M059J (cell line): ENCODE data around the gene CLDN19. TPM values are rescaled to one million over a fixed set of nuclear protein-coding genes. Genes with fewer than 3 reads are reported as not detected.

ENCODE experiments used
- DNase-seq: peaks from one replicate; pipeline ENCODE4 v3.0.0-alpha.2; 2012; ENCODE audit warnings: low read depth
- total RNA-seq: library from RNA; depleted of rRNA; stranded (reverse); fragments of >200 nt; shearing (Covaris generic); gene quantifications from 2 replicates; pipeline ENCODE4 v1.2.3, GENCODE V29; 2014; rRNA removed

The CLDN19 gene
- total RNA-seq = not detected in 2 replicates

DNA sequence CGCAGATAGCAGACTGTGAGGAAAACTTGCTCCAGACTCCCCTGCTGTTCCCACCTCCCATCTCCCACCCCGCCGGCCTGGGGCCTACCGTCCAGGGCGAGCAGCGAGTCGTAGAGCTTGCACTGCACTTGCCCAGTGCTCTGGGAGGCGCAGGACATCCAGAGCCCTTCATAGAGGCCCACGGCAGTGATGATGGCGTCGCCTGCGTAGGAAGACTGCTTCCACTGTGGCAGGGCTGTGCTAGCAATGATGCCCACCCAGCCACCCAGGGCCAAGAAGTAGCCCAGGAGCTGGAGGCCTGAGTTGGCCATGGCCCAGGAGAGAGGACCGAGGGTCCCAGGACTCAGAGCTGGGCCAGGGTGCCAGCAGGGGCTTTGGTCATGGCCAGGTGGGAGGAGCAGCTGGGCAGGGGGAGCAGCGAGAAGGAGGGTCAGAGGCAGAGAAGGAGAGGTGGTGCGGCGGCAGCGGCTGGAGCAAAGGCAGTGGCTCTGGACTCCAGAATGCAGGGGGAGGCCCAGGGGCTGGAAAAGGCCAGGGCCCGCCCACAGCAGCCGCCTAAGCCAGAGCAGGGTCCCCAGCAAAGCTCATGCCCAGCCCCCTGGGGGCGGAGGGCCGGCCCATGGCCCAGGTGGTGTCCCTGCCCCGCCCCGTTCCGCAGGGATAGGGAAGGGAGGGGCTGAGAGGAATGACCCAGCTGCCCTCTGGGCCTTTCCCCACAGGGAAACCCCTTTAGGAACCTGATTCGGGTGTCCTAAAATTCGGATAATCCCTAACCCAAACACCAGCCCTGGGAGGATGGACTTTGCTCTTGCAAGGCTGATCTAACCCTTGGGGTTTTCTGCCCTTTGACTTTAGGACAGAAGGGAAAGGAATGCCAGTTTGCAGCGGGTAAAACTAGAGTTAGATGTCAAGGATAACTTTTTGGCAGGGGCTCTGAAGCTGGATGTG, at the start of gene CLDN19:
CLDN19 (minus strand) TSS at position 484 of the 948 bp plus-strand sequence; CDS start at position 311, 173 bp downstream.
- no peak for DNase-seq

DNA sequence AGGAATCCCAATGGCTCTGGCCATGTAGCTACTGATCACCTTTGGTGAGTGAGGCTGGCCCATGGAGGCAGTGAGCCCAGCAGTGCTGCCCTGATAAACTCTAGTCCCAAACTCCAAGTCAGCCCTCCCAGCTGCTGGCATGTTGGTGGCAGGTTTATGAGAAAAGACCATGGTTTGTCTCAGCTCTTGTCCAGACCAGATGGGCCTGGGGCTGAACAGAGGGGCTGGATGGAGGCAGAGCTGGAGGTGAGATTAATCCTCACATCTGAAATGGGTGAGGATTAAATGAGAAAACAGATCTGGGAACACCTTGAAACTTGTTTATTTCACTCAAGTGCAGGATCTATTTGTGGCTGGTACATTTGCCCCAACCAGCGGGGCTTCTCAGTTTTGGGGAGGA, 48.0 kb upstream of the CLDN19 start:
- no peak for DNase-seq

DNA sequence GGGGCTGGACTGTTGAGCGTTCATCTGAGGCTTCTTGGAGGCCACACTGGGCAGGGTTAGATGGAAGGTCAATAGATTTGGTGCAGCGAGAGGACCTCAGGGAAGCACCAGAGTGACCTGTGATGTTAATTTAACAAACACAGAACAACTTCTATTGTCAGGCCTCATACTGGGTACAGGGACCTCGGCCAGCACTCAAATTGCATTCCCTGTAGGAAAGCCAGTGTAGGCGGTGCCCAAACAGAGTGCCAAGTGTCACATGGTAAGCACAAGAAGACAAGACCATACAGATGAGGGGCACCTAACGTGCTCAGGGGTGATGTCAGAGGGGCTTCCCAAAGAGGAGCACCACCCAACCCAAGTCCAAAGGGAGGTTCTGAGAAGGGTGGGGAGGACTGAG, 46.1 kb upstream of the CLDN19 start:
- DNase-seq = no peak

- DNase-seq = no peak
Observed at GRCh38 chr1:42784946-42785693, 45.1 kb upstream of the CLDN19 start, which contains the start of gene TMEM269. Gene TMEM269, plus strand, starts transcription at chr1:42784991. Its CDS starts 4,903 bp downstream, at chr1:42789894.

- DNase-seq = no peak
Observed at GRCh38 chr1:42784547-42784945, 44.5 kb upstream of the CLDN19 start.

GRCh38 chr1:42783092-42783491, 43.1 kb upstream of the CLDN19 start:
- no peak for DNase-seq

- DNase-seq = no peak
Observed at GRCh38 chr1:42780176-42780575, 40.1 kb upstream of the CLDN19 start.

DNA sequence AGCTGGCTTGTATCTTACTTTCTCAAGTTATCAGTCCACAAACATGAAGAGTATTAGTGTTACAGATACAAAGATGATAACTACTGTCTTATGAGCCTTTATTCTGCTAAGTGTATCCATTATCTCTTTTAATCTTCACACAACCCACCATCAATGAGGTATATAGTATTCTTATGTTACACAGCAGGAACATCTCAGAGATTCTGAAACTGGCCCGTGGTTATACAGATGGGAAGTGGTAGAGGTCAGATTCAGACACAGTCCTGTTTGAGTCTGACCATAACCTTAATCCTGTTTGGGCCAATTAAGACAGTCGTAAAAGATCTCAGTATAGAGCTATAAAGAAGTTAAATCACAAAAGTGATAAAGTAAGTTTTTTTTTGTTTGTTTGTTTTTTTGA, 39.7 kb upstream of the CLDN19 start:
- DNase-seq = no peak

DNA sequence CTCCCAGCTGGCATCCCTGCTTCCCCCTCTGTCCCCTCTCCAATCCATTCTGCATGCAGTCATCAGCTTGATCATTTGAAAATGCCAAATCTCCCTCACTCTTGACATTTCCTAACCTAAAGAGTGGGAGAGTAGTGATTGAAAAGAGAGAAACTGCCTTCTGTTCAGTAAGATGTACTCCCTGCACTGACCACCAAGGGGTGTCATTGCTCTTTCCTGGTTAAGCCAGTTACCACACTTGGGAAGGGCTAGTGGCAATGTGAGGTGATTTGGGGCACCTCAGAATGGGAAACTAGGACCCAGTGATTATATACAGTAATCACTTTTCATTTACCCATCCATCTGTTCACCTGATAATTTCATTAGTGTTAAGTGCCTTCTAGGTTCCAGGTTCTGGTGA, 37.8 kb upstream of the CLDN19 start:
- DNase-seq = peak; percentile 34

DNA sequence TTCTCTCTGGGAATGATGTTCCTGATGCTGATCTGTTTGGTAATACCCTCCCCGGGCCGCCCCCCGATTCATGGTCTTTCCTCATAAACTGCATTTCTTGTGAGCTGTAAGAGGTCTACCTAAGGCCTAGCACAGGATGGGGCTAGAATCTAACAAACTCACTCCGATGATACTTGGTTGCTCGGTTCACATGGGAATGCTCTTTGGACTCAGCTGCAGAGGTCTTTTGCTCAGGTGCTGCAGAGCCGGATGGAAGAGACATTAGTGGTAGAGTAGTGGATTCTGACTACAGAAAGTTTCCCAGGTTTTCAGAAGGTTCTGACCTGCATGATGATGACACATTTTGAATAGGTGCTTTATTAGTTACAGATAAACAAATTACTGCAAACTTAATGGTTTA, 36.5 kb upstream of the CLDN19 start:
- DNase-seq = no peak

- no peak for DNase-seq
Observed at GRCh38 chr1:42774928-42775526, 35.0 kb upstream of the CLDN19 start.

- DNase-seq = no peak
Observed at GRCh38 chr1:42773420-42773819, 33.4 kb upstream of the CLDN19 start.

DNA sequence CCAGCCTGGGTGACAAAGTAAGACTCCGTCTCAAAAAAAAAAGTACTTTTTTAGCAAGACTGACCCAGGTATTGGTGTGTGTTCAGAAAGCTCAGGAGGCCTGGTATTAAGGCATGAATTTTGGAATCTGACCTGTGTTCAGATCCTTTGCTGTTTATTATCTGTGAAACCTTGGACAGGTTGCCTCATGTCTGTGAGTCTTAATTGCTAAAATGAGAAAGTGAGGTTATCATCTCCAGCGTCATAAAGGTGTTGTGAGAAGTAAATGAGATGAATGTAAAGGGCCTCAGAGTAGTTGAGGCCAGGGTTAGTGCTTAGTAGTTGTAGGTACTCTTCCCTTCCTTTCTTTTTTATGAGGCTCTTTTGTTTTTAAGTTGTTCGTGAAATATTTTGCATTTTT, 29.8 kb upstream of the CLDN19 start:
- no peak for DNase-seq

DNA sequence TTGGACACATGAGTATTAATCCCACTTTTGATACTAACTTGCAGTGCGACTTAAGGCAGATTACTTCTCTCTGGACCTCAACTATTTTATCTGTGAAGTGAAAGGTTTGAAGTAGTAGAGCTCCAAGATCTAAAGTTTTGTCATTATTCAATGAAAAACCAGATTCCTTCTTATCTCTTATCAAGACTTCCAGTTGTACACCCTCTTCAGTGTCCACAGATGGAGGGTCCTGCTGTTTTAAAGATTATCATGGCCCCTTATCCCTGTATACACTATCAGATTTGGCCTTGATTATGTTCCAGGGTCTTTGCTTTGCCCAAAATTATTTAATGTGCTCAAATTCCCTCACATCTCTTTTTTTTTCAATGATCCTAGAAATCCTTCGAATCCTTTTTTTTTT, 28.1 kb upstream of the CLDN19 start:
- DNase-seq = no peak

GRCh38 chr1:42767510-42768000, 27.5 kb upstream of the CLDN19 start:
- DNase-seq = no peak

DNA sequence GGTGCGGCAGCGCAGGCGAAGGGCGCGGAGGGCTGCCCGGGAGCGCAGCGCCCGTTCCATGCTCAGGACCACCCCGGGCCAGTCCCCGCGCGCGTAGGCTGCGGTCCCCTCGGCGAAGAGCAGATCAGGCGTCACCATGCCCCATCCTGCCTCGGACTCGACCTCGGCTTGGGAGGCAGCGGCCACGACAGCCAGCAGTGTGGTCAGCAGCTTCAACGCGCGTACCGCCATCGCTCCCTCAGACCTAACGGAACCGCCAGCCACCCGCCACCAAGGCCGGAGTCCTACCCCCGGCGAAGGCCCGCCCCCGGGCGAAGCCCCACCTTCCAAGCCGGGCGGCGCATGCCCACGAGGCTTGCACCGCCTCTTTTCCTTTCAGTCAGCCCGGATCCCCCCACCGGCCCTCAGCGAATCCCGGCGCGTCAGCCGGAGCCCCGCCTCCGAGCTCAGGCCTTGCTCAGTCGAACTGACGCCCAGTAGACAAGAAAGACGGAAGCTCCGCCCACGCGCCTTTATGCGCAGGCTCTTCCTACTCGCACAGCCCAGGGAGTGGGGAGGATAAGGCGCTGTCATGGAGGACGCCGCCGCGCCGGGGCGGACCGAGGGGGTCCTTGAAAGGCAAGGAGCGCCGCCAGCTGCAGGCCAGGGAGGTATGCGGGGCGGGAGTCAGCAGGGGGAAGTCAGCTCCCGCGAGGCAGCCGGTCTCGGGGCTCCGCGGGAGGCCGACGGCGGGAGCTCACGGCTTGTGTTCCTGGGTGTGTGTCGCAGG, 26.9 kb upstream of the CLDN19 start, which contains the start of the genes C1orf50 and P3H1:
C1orf50 (plus strand) TSS at position 509 of the 769 bp plus-strand sequence; CDS start at position 572, 63 bp downstream.
P3H1 (minus strand) TSS at position 288 of the 769 bp plus-strand sequence; CDS start at position 231, 57 bp downstream.
- DNase-seq = peak; percentile 99

DNA sequence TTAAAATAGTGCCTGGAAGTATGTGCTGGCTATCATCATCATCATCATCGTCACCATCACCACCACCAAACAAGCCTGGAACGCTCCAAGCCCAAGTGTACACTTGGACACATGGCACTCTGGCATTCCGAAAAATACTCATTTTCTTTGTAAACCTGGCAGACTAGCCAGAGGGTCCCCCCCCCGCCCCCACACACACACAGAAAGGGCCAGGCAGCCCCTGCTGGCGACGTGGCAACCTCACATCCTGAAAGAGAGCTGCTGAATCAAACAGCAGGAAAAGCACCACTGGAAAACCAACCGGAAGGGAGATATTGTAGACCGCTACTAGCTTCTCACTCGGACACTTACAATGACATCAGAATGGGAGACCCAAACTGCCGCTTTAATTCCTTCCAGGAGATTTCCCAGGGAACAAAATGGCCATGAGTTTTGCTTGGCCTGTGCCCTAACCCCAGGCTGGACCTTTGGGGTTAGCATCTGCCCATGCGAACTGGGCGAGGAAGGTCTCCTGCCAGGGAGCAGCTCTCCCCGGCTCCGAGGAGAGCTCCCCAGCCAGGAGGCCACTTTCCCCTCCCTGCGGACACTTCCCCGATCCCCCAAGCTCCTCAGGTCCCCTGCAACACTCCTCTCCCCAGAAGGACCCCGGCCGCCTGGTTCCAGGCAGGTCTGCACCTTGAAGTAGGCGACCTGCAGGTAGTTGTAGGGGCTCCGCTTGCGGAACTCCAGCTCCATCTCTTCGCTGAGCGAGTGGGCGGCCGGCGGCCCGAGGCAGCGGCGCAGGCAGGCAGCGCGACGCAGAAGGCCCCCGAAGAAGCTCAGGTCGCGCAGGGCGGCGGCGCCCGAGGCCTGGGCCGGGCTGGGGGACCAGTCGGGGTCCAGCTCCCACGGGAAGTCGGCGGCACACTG, 26.1 kb upstream of the CLDN19 start:
- peak; percentile 86 for DNase-seq

DNA sequence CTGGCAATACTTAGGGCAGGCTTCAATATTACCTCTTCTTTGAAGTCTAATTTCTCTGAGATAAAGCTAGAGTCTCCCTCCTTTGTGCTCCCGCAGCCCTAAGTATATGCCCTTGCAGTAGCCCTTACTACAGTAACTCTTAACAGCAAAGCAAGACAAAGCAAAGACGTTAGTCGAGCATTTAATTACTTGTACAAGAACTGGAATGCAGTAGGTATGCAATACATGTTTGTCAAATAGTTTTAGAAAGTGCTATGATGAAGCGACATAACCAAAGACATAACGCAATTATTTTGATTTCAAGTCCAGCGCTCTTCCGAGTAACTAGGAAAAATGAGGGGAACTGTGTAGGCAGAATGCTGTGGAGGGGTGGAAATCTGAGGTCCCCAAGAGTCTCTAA, 25.2 kb upstream of the CLDN19 start:
- no peak for DNase-seq

DNA sequence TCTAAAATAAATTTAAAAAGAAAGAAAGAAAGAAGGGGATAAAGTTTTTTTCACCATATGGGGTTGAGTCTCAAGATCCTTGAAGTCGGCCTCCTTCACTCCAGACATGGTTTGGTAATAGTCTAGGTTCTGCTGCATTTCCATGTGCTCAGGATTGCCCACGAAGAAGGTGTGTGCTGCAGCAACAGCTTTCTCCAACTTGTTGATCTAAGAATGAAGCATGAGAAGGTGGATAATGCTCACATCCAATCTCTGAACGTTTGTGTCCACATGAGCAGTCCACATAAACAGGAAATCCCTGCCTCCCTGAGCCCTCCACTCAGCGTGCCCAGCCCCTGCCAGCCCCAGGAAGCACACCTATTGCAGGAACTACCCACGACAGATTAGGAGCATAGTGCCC, 22.2 kb upstream of the CLDN19 start:
- no peak for DNase-seq

DNA sequence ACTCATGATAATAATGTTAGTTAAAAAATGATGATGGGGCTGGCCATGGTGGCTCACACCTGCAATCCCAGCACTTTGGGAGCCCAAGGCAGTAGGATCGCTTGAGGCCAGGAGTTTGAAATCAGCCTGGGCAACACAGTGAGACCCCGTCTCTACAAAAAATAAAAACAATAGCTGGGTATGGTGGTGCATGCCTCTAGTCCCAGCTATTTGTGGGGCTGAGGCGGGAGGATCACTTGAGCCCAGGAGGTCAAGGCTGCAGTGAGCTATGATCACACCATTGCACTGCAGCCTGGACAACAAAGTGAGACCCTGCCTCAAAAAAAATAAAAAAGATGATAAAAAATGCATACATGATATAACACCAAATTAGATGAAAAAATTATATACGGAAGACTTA, 21.5 kb upstream of the CLDN19 start:
- DNase-seq = no peak
